A673 (cell line): ENCODE measurements around the gene EDEM2.

ENCODE experiments used
- CTCF ChIP-seq: fragments of 300-800, 200-600 bp; sonication (generic); conservative IDR thresholded peaks from 2 replicates; pipeline ENCODE4 v1.5.1; 2017; ENCODE audit warnings: low read depth, mild to moderate bottlenecking, antibody characterized with exemption, low read length, moderate library complexity, mixed read lengths
- EZH2 ChIP-seq: fragments of 200-600 bp; sonication (generic); IDR thresholded peaks from 2 replicates; pipeline ENCODE4 v1.6.1; 2017; ENCODE audit warnings: borderline replicate concordance, low read depth, mild to moderate bottlenecking, mixed read lengths, antibody characterized with exemption, low read length; ENCODE audit not compliant: poor library complexity, severe bottlenecking

- TF ChIP-seq CTCF, result no peak
- no peak for TF ChIP-seq EZH2
These were observed 59.8 kb downstream of the EDEM2 start for GRCh38 chr20:35087355-35087754.
